Peyer's patch (tissue), 4 donors: ENCODE measurements around the gene ZBTB20. TPM values are rescaled to one million over a fixed set of nuclear protein-coding genes. Genes with fewer than 3 reads are reported as not detected.

Experiments
- DNase-seq, 3 donors: peaks; one replicate each; pipeline ENCODE4 v3.0.0-alpha.2; 2017 to 2019
- H3K27ac ChIP-seq, 4 donors: fragments of 200-600 bp; sonication (generic); one replicate each; pipeline ENCODE4 v1.5.1; 2016 to 2019
- H3K27me3 ChIP-seq, 2 donors: fragments of 200-600 bp; sonication (generic); one replicate each; pipeline ENCODE4 v1.5.1; 2019
- H3K36me3 ChIP-seq, 3 donors: fragments of 200-600 bp; sonication (generic); one replicate each; pipeline ENCODE4 v1.5.1; 2016 to 2019
- H3K4me1 ChIP-seq, 4 donors: fragments of 200-600 bp; sonication (generic); one replicate each; pipeline ENCODE4 v1.5.1; 2016 to 2019
- H3K4me3 ChIP-seq, 4 donors: fragments of 200-600 bp; sonication (generic); 1 replicate in 3 of 4; 2 replicates in 1 of 4; pipeline ENCODE4 v1.5.1; 2016 to 2019; ENCODE audit warnings: mild to moderate bottlenecking in 1 of 4
- H3K9me3 ChIP-seq, 4 donors: fragments of 200-600 bp; sonication (generic); one replicate each; pipeline ENCODE4 v1.5.1; 2016 to 2019; ENCODE audit warnings: mild to moderate bottlenecking in 1 of 4
- CTCF ChIP-seq, 6 experiments: fragments of 450-650 bp in 4 of 6; fragments of 200-600 bp in 2 of 6; sonication (generic) in 1 of 6; IDR thresholded peaks; one replicate each; pipeline ENCODE4 v1.5.1; 2017 to 2019; ENCODE audit warnings: antibody characterized with exemption in 6 of 6, mild to moderate bottlenecking in 3 of 6, moderate library complexity in 1 of 6
- POLR2A ChIP-seq, 2 donors: fragments of 450-650 bp; IDR thresholded peaks; one replicate each; pipeline ENCODE4 v1.5.1; 2017; ENCODE audit warnings: antibody characterized with exemption in 2 of 2, mild to moderate bottlenecking in 2 of 2, moderate library complexity in 2 of 2
- total RNA-seq, 4 donors: library from RNA; depleted of rRNA; stranded (reverse); fragments of >200 nt; gene quantifications; one replicate each; pipeline ENCODE4 v1.1.0, GENCODE V29; 2016

The ZBTB20 gene
- total RNA-seq, 4 donors from 2014 or later: 19.6 to 135 (median 57.2) TPM

- Histone ChIP-seq H3K36me3 (no peaks in the 10 kb centered on the region), H3K4me1 (no peaks in the 10 kb centered on the region), H3K27me3 (no peaks in the 10 kb centered on the region), H3K4me3 (no peak overlapping the region), H3K27ac (no peak overlapping the region), H3K9me3 (no peaks in the 10 kb centered on the region)
- TF ChIP-seq POLR2A (IDR thresholded peaks at IDR 0.05) (no peak), CTCF (IDR thresholded peaks at IDR 0.05) (no peak)
- no peak for DNase-seq
These were observed 705.7 kb downstream of the ZBTB20 start for GRCh38 chr3:114441386-114441785.

DNA sequence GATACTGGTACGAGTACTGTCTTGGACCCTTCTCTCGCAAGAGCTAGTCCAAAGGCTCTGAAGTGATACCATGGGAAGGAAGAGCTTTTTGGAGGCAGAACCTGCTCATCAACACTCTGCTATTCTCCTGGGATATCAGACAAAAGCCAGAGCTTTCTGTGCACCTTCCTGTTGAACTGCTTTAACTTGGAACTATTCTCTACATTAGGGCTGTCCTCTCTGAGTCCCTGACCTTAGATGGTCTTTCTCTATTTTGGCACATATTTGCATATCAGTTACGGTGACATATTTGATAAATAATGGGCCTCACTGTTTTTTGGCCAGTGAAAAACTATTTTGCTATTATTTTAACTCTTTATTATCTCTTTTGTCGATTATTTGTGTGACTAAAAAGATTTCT is 706.4 kb downstream of the ZBTB20 start:
- Histone ChIP-seq H3K27me3 (no peaks in the 10 kb centered on the region), H3K4me1 (no peaks in the 10 kb centered on the region), H3K9me3 (no peaks in the 10 kb centered on the region), H3K4me3 (no peak overlapping the region), H3K36me3 (no peaks in the 10 kb centered on the region), H3K27ac (no peak overlapping the region)
- no peak for DNase-seq
- TF ChIP-seq CTCF (IDR thresholded peaks at IDR 0.05): no peak
- TF ChIP-seq POLR2A (IDR thresholded peaks at IDR 0.05): no peak

- no peaks in the 10 kb centered on the region for H3K27me3 ChIP-seq
- H3K9me3 ChIP-seq: no peaks in the 10 kb centered on the region
- H3K4me3 ChIP-seq: no peak overlapping the region
- no peaks in the 10 kb centered on the region for H3K36me3 ChIP-seq
- no peak overlapping the region for H3K27ac ChIP-seq
- DNase-seq: no peak
- TF ChIP-seq POLR2A (IDR thresholded peaks at IDR 0.05) (no peak), CTCF (IDR thresholded peaks at IDR 0.05) (no peak)
- H3K4me1 ChIP-seq: no peaks in the 10 kb centered on the region
These were observed 707.8 kb downstream of the ZBTB20 start for GRCh38 chr3:114439284-114439683.

DNA sequence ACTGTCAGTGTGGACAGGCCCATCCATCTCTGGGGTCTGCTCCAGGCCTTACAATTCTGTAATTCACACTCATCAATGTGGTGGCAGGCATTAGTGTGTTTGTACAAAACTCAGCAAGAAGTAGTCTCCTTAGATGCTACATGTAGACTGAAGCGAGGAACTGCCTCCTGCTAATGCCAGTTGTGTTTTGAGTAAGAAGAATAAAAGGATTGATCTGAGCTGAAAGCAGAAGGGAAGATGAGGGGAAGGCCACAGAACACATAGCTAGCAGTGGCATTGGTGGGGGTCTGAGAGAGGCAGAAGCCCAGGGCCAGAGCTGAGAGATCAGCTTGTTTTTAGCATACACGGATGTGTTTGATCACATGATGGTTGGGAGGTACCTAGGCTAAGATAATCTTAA is 709.2 kb downstream of the ZBTB20 start:
- no peak for DNase-seq
- H3K9me3 ChIP-seq: no peaks in the 10 kb centered on the region
- no peaks in the 10 kb centered on the region for H3K4me1 ChIP-seq
- H3K4me3 ChIP-seq: no peak overlapping the region
- H3K27ac ChIP-seq: no peak overlapping the region
- no peak for TF ChIP-seq POLR2A (IDR thresholded peaks at IDR 0.05)
- no peak for TF ChIP-seq CTCF (IDR thresholded peaks at IDR 0.05)
- H3K36me3 ChIP-seq: no peaks in the 10 kb centered on the region
- no peaks in the 10 kb centered on the region for H3K27me3 ChIP-seq

- H3K4me1 ChIP-seq: no peaks in the 10 kb centered on the region
- no peaks in the 10 kb centered on the region for H3K27me3 ChIP-seq
- DNase-seq: no peak
- TF ChIP-seq POLR2A (IDR thresholded peaks at IDR 0.05): no peak
- TF ChIP-seq CTCF (IDR thresholded peaks at IDR 0.05): no peak
- H3K4me3 ChIP-seq: no peak overlapping the region
- H3K27ac ChIP-seq: no peak overlapping the region
- no peaks in the 10 kb centered on the region for H3K36me3 ChIP-seq
- no peaks in the 10 kb centered on the region for H3K9me3 ChIP-seq
These were observed 710.9 kb downstream of the ZBTB20 start for GRCh38 chr3:114436182-114436581.
